ENCODE measurements around the gene WDFY2. TPM values are rescaled to one million over a fixed set of nuclear protein-coding genes. Genes with fewer than 3 reads are reported as not detected.

The WDFY2 gene
- total RNA-seq, 3 donors from 2014 or later = 3.4 to 9.6 (median 6.6) TPM

GRCh38 chr13:51577690-51578089 lies 6.6 kb upstream of the WDFY2 start:
- intact Hi-C loops (cut with DNase I, micrococcal nuclease) = no loop called here

GRCh38 chr13:51579676-51580075 lies 4.6 kb upstream of the WDFY2 start:
- DNase-seq (no peak), ATAC-seq (no peak)
- H3K4me3 ChIP-seq = no peak overlapping the region
- no peaks in the 10 kb centered on the region for H3K4me1 ChIP-seq (ENCODE audit: low read depth)
- no peaks in the 10 kb centered on the region for H3K9me3 ChIP-seq
- no peak for TF ChIP-seq CTCF (IDR thresholded peaks at IDR 0.05)
- intact Hi-C loops (cut with DNase I, micrococcal nuclease) = loop anchor here (10.0 kb wide), 1 partner anchor 125 kb away; the partner anchor contains the start of gene INTS6 (in 2 of the 2)
- no peaks in the 10 kb centered on the region for H3K36me3 ChIP-seq (ENCODE audit: low read depth)

More at GRCh38 chr13:51577690-51578089, 6.6 kb upstream of the WDFY2 start:
- ATAC-seq (no peak), DNase-seq (no peak)
- H3K9me3 ChIP-seq = no peaks in the 10 kb centered on the region
- H3K4me3 ChIP-seq = no peak overlapping the region
- H3K36me3 ChIP-seq (ENCODE audit: low read depth) = no peaks in the 10 kb centered on the region
- no peaks in the 10 kb centered on the region for H3K4me1 ChIP-seq (ENCODE audit: low read depth)
- TF ChIP-seq CTCF (IDR thresholded peaks at IDR 0.05) = no peak

GRCh38 chr13:51581148-51581820 lies 3.0 kb upstream of the WDFY2 start:
- no peak for TF ChIP-seq CTCF (IDR thresholded peaks at IDR 0.05)
- Histone ChIP-seq H3K4me1 (ENCODE audit: low read depth) (peaks cover 9% of the 10 kb centered on the region), H3K9me3 (no peaks in the 10 kb centered on the region), H3K4me3 (no peak overlapping the region), H3K36me3 (ENCODE audit: low read depth) (no peaks in the 10 kb centered on the region)
- intact Hi-C loops (cut with DNase I, micrococcal nuclease) = loop anchor here (10.0 kb wide), 1 partner anchor 126 kb away; the partner anchor contains the start of gene INTS6 (in 2 of the 2)
- ATAC-seq = no peak
- no peak for DNase-seq

GRCh38 chr13:51583469-51583874 lies 790 bp upstream of the WDFY2 start:
- peak overlapping the region; percentile 62 for H3K4me3 ChIP-seq
- intact Hi-C loops (cut with DNase I, micrococcal nuclease) = loop anchor here (10.0 kb wide), 1 partner anchor 129 kb away; the partner anchor contains the start of gene INTS6 (in 2 of the 2)
- ATAC-seq (no peak), DNase-seq (no peak)
- H3K36me3 ChIP-seq (ENCODE audit: low read depth) = no peaks in the 10 kb centered on the region
- TF ChIP-seq CTCF (IDR thresholded peaks at IDR 0.05) = no peak
- peaks cover 9% of the 10 kb centered on the region for H3K4me1 ChIP-seq (ENCODE audit: low read depth)
- no peaks in the 10 kb centered on the region for H3K9me3 ChIP-seq

- peak; percentile 37 for ATAC-seq
- H3K4me3 ChIP-seq = peak overlapping the region; percentile 62
- peaks cover 9% of the 10 kb centered on the region for H3K4me1 ChIP-seq (ENCODE audit: low read depth)
- intact Hi-C loops (cut with DNase I, micrococcal nuclease) = loop anchor here (10.0 kb wide), 1 partner anchor 130 kb away; the partner anchor contains the start of gene INTS6 (in 2 of the 2)
- H3K9me3 ChIP-seq = no peaks in the 10 kb centered on the region
- peak; percentile 57 to 80 (median 76) for DNase-seq
- TF ChIP-seq CTCF (IDR thresholded peaks at IDR 0.05) = no peak
- no peaks in the 10 kb centered on the region for H3K36me3 ChIP-seq (ENCODE audit: low read depth)
Measured at GRCh38 chr13:51584731-51585672, 740 bp downstream of the WDFY2 start.
